Esophagus squamous epithelium (tissue), 5 donors: ENCODE measurements around the gene NIT2. TPM values are rescaled to one million over a fixed set of nuclear protein-coding genes. Genes with fewer than 3 reads are reported as not detected.

Source experiments
- DNase-seq: peaks from one replicate; lab custom pipeline; 2025; lab: John Stamatoyannopoulos, UW
- H3K27ac ChIP-seq, 4 donors: fragments of 200-600 bp; sonication (generic); one replicate each; pipeline ENCODE4 v1.5.1; 2016 to 2019; ENCODE audit warnings: mild to moderate bottlenecking in 1 of 4
- H3K27me3 ChIP-seq, 4 donors: fragments of 200-600 bp; sonication (generic); 1 replicate in 3 of 4; 2 replicates in 1 of 4; pipeline versions ENCODE4 v1.5.1 to v1.6.0; 2017 to 2021; ENCODE audit warnings: antibody characterized with exemption in 1 of 4
- H3K36me3 ChIP-seq, 3 donors: fragments of 200-600 bp; sonication (generic); one replicate each; pipeline ENCODE4 v1.5.1; 2016 to 2019
- H3K4me1 ChIP-seq, 3 donors: fragments of 200-600 bp; sonication (generic); one replicate each; pipeline ENCODE4 v1.5.1; 2017 to 2019
- H3K4me3 ChIP-seq, 4 donors: fragments of 200-600 bp; sonication (generic); 1 replicate in 3 of 4; 2 replicates in 1 of 4; pipeline ENCODE4 v1.5.1; 2016 to 2019; ENCODE audit warnings: mild to moderate bottlenecking in 2 of 4, moderate library complexity in 1 of 4
- H3K9me3 ChIP-seq, 3 donors: fragments of 200-600 bp; sonication (generic); one replicate each; pipeline ENCODE4 v1.5.1; 2016 to 2019
- CTCF ChIP-seq, 6 experiments: fragments of 450-650 bp in 4 of 6; fragments of 200-600 bp in 2 of 6; sonication (generic) in 2 of 6; IDR thresholded peaks; one replicate each; pipeline ENCODE4 v1.5.1; 2016 to 2019; ENCODE audit warnings: antibody characterized with exemption in 6 of 6, mild to moderate bottlenecking in 4 of 6, moderate library complexity in 4 of 6
- POLR2A ChIP-seq, 4 donors: fragments of 450-650 bp; IDR thresholded peaks; one replicate each; pipeline ENCODE4 v1.6.1; 2017; ENCODE audit warnings: antibody characterized with exemption in 4 of 4, mild to moderate bottlenecking in 4 of 4, moderate library complexity in 3 of 4
- WGBS, 2 donors: methylation state at CpG; one replicate each; pipeline ENCODE4 v1.1.5; 2018; 5-methylcytosine and 5-hydroxymethylcytosine counted together
- intact Hi-C: fragments of 100-400 bp; cut with DNase I; formaldehyde crosslinking; loops from one replicate; pipeline ENCODE4 v1.15.0; 2022
- total RNA-seq, 4 donors: library from RNA; depleted of rRNA; stranded (reverse); fragments of >200 nt; gene quantifications; one replicate each; pipeline ENCODE4 v1.1.0, GENCODE V29; 2016
- donor health status: DM: yes; HTN: yes; CAD: no.

The NIT2 gene
- total RNA-seq, 4 donors from 2014 or later: 12.5 to 37.2 (median 23.8) TPM

DNA sequence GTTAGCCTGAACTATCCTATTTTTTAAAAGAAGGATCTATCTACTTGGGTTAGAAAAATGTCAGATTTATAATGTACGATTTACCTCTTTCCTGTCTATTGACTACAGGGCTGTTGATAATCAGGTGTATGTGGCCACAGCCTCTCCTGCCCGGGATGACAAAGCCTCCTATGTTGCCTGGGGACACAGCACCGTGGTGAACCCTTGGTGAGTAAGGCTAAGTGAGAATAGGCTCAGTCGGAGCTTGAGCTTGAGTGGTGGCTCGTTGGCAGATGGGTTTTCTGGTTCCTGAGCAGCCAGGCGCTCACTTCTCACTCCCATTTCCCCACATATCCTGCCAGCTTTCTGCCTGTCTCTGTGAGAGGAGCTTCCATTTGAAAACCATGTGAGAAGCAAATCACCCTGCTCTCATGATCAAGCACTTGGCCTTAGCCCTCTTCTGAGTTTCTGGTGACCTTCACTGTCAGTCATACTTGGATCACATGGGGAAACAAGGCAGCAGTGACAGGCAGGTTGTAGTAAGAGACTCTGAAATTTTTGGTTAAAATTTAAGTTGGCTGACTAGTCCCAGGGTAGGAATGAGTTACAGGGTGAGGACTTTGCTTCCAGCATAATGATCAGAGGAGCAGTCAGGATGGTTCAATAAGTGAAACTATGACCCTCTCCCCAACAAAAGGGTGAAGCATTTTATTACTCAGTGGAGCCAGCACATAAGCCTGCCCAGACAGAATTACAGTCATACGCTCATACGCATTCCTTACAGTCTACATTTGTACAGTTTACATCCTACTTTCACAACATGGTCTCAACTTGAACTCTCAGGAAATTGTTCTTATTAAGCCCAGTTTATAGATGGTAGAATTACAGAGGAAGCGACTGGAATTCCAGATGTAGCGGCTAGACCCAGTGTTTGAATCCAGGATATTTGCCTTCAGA lies 18.0 kb downstream of the NIT2 start:
- 84 to 86% methylated on average over 10 of the region's 10 CpGs for WGBS, 2 donors
- H3K4me3 ChIP-seq: no peak overlapping the region
- no peaks in the 10 kb centered on the region for H3K4me1 ChIP-seq
- no peak overlapping the region for H3K27ac ChIP-seq
- DNase-seq: no peak
- intact Hi-C loops: no loop called here
- no peaks in the 10 kb centered on the region for H3K9me3 ChIP-seq
- TF ChIP-seq CTCF (IDR thresholded peaks at IDR 0.05) (no peak), POLR2A (IDR thresholded peaks at IDR 0.05) (no peak)
- H3K27me3 ChIP-seq: no peaks in the 10 kb centered on the region
- peaks cover 7 to 93% (median 12%) of the 10 kb centered on the region in 3 donors for H3K36me3 ChIP-seq

- intact Hi-C loops: no loop called here
- DNase-seq: no peak
- Histone ChIP-seq H3K9me3 (no peaks in the 10 kb centered on the region), H3K27me3 (no peaks in the 10 kb centered on the region), H3K4me1 (no peaks in the 10 kb centered on the region), H3K27ac (no peak overlapping the region), H3K36me3 (peaks cover 4 to 92% (median 7%) of the 10 kb centered on the region in 3 donors), H3K4me3 (no peak overlapping the region)
- 91 to 96% methylated on average over 3 of the region's 3 CpGs for WGBS, 2 donors
- TF ChIP-seq CTCF (IDR thresholded peaks at IDR 0.05) (no peak), POLR2A (IDR thresholded peaks at IDR 0.05) (no peak)
Measured at GRCh38 chr3:100354850-100355249, 20.3 kb downstream of the NIT2 start.

- peaks cover 0 to 99% (median 4%) of the 10 kb centered on the region in 3 donors for H3K36me3 ChIP-seq
- intact Hi-C loops: no loop called here
- DNase-seq: no peak
- 84 to 100% methylated on average over 2 of the region's 2 CpGs for WGBS, 2 donors
- H3K27ac ChIP-seq: no peak overlapping the region
- TF ChIP-seq POLR2A (IDR thresholded peaks at IDR 0.05) (no peak), CTCF (IDR thresholded peaks at IDR 0.05) (no peak)
- H3K9me3 ChIP-seq: peaks cover 0 to 5% (median 0%) of the 10 kb centered on the region in 3 donors
- H3K4me3 ChIP-seq: no peak overlapping the region
- H3K27me3 ChIP-seq: no peaks in the 10 kb centered on the region
- no peaks in the 10 kb centered on the region for H3K4me1 ChIP-seq
Measured at GRCh38 chr3:100358413-100358812, 23.9 kb downstream of the NIT2 start.

DNA sequence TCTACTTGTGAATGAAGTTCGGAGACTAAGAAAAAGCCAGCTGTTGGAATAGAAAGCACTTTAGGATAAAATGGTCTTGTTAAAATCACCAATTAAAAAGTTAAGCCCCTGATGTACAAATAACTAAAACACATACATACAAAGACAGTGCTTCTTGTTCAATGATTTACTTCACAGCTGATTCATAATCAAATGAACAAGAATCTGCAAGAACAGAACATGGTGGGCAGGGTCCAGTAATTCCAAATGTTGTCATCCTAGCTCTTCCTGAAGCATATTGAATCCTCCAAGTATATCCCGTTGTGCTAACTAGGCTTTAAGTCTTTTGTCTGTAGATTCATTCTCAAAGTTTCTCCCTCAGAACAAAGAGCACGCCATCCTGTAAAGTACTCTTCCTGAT lies 24.5 kb downstream of the NIT2 start:
- DNase-seq: no peak
- Histone ChIP-seq H3K27me3 (no peaks in the 10 kb centered on the region), H3K9me3 (peaks cover 0 to 5% (median 0%) of the 10 kb centered on the region in 3 donors), H3K27ac (no peak overlapping the region), H3K36me3 (peaks cover 0 to 99% (median under 1%) of the 10 kb centered on the region in 3 donors), H3K4me1 (no peaks in the 10 kb centered on the region), H3K4me3 (no peak overlapping the region)
- 92 to 93% methylated on average over 3 of the region's 3 CpGs for WGBS, 2 donors
- TF ChIP-seq CTCF (IDR thresholded peaks at IDR 0.05) (no peak), POLR2A (IDR thresholded peaks at IDR 0.05) (no peak)
- intact Hi-C loops: no loop called here
